ENCODE measurements around the gene CACNB1.
A peak's percentile ranks its signal among the peaks of the same experiment; 100 is the strongest.

Gene CACNB1

GRCh38 chr17:39239640-39240314, 42.3 kb upstream of the CACNB1 start:
- in situ Hi-C loops (cut with MboI; ENCODE audit: low sequenced_read_pairs, unreplicated experiment), result no loop called here
- peak; percentile 78 for TF ChIP-seq CTCF (IDR thresholded peaks at IDR 0.05; ENCODE audit: borderline replicate concordance, control extremely low read depth, extremely low read depth, insufficient read depth, missing control alignments)
- peak; percentile 83 for DNase-seq (ENCODE audit: low spot score)

GRCh38 chr17:39238311-39238972, 41.0 kb upstream of the CACNB1 start:
- DNase-seq (ENCODE audit: low spot score), result no peak
- TF ChIP-seq CTCF (IDR thresholded peaks at IDR 0.05; ENCODE audit: borderline replicate concordance, control extremely low read depth, extremely low read depth, insufficient read depth, missing control alignments), result no peak
- in situ Hi-C loops (cut with MboI; ENCODE audit: low sequenced_read_pairs, unreplicated experiment), result no loop called here

- no peak for DNase-seq (ENCODE audit: low spot score)
- no peak for TF ChIP-seq CTCF (IDR thresholded peaks at IDR 0.05; ENCODE audit: borderline replicate concordance, control extremely low read depth, extremely low read depth, insufficient read depth, missing control alignments)
- in situ Hi-C loops (cut with MboI; ENCODE audit: low sequenced_read_pairs, unreplicated experiment), result no loop called here
These were observed 40.1 kb upstream of the CACNB1 start for GRCh38 chr17:39237586-39237985.

GRCh38 chr17:39236981-39237441, 39.5 kb upstream of the CACNB1 start:
- DNase-seq (ENCODE audit: low spot score), result no peak
- no peak for TF ChIP-seq CTCF (IDR thresholded peaks at IDR 0.05; ENCODE audit: borderline replicate concordance, control extremely low read depth, extremely low read depth, insufficient read depth, missing control alignments)
- in situ Hi-C loops (cut with MboI; ENCODE audit: low sequenced_read_pairs, unreplicated experiment), result no loop called here

- no peak for DNase-seq (ENCODE audit: low spot score)
- in situ Hi-C loops (cut with MboI; ENCODE audit: low sequenced_read_pairs, unreplicated experiment), result no loop called here
- no peak for TF ChIP-seq CTCF (IDR thresholded peaks at IDR 0.05; ENCODE audit: borderline replicate concordance, control extremely low read depth, extremely low read depth, insufficient read depth, missing control alignments)
These were observed 39.0 kb upstream of the CACNB1 start for GRCh38 chr17:39236450-39236927.

GRCh38 chr17:39235555-39236449, 38.3 kb upstream of the CACNB1 start:
- peak; percentile 73 for TF ChIP-seq CTCF (IDR thresholded peaks at IDR 0.05; ENCODE audit: borderline replicate concordance, control extremely low read depth, extremely low read depth, insufficient read depth, missing control alignments)
- in situ Hi-C loops (cut with MboI; ENCODE audit: low sequenced_read_pairs, unreplicated experiment), result no loop called here
- peak; percentile 82 for DNase-seq (ENCODE audit: low spot score)

Data from GM13976 (cell line).